GM19324 (cell line): ENCODE data around the gene ZCCHC24.

Experiments used
- ATAC-seq: cut with Tn5 transposase; IDR thresholded peaks from one replicate; pipeline ENCODE4 v1.9.1; 2021; ENCODE audit warnings: mild to moderate bottlenecking, moderate library complexity; ENCODE audit not compliant: unreplicated experiment, low FRiP score

ZCCHC24 gene

DNA sequence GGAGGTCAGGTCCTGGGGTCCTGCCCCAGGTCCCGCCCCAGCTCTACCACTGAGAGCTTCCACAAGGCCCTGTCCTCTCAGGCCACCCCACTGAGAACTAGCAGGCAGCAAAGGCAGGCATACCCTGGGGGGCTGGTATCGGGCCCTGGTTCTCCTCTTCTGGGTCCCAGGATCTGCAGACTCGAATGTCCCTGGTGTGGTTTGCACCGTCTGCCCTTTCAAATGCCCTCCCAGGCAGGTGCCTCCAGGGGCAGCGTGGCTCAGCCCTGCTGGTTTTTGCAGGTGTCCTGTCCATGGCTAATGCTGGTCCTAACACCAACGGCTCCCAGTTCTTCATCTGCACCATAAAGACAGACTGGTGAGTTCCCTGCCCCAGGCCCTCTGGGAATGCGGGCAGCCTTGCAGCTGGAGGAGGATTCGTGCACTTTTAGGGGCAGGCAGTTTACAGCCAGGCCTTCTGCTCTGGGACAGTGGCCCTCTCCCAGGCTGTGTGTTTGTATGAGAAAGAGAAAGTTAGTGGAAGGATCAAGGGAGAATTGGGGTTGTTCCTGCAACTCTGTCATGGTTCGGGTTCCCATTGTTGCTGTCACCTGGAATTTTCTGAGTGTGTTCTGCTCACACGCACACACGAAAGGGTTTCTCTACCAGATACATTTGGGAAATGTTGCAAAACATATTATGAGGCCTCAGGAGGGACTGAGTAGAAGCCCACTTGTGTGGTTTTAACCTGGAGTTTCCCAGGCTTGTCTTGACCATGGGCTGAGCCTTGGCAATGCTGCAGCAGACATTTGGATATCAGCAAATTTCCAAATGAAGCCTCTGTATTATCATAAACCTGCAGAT is 93.2 kb downstream of the ZCCHC24 start:
- no peak for ATAC-seq

DNA sequence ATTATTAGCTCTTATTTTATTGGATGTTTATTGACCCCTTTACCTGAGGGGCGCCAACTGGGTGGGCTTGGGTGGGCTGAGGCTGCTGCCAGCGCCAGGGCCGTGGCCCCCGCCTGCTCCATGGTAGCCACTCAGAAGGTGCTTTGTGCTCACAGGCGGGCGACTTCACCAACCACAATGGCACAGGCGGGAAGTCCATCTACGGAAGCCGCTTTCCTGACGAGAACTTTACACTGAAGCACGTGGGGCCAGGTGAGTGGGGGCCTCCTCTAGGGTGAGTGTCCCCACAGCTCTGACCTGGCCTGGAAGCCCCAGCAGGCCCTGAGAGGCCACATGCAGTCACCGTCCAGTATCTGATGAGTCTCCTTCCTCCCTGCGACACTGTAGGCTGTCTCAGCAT is 94.1 kb downstream of the ZCCHC24 start:
- no peak for ATAC-seq

- ATAC-seq, result no peak
These were observed 94.8 kb downstream of the ZCCHC24 start for GRCh38 chr10:79350407-79351154.

DNA sequence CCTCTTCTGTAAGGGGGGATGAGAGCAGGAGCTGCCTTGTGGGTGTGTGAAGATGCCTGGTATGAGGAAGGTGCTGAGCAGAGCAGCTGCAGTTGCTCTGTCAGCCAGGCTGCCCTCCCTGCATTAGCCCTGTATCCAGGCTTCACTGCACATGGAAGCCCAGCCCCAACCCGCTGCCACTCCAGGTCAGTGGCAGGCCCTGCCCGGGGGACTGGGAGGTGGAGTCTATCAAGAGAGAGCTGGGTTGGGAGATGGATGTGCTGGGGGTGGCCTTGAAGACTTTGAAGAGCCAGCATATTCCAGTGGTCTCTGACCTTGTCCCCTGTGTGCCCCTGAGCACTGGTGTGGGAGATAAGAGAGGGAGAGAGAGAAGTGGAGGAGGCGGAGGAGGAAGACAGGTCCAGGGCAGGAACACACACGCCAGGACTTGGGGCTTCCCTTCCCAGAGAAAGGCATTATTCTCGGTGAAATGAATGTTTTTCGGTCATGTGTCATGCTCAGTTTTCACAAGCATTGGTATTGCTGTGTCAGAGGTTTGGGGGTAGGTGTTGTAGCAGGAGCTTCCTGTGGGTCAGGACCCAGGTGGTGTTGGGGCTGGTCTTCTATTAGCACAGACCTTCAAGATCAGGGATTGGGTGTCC is 95.5 kb downstream of the ZCCHC24 start:
- no peak for ATAC-seq

DNA sequence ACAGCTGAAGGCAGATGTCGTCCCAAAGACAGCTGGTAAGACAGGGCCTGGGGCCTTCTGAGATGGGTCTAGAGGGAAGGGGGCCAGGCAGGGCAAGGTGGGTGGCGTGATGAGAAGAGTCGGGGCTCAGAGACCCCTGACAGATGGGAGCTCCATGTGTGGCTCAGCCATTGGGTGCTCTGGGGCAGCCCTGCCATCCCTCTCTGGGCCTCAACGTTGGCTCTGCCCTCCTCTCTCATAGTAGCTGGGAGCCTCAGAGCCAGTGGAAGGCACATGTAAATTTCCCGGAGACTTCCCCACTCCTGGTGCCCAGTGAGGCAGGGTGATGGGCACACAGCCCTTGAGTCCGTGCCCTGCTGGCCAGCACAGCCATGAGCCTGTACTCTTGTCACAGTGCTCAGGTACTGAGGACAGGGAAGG is 96.3 kb downstream of the ZCCHC24 start:
- no peak for ATAC-seq

- ATAC-seq, result no peak
These were observed 96.8 kb downstream of the ZCCHC24 start for GRCh38 chr10:79348640-79348988.

DNA sequence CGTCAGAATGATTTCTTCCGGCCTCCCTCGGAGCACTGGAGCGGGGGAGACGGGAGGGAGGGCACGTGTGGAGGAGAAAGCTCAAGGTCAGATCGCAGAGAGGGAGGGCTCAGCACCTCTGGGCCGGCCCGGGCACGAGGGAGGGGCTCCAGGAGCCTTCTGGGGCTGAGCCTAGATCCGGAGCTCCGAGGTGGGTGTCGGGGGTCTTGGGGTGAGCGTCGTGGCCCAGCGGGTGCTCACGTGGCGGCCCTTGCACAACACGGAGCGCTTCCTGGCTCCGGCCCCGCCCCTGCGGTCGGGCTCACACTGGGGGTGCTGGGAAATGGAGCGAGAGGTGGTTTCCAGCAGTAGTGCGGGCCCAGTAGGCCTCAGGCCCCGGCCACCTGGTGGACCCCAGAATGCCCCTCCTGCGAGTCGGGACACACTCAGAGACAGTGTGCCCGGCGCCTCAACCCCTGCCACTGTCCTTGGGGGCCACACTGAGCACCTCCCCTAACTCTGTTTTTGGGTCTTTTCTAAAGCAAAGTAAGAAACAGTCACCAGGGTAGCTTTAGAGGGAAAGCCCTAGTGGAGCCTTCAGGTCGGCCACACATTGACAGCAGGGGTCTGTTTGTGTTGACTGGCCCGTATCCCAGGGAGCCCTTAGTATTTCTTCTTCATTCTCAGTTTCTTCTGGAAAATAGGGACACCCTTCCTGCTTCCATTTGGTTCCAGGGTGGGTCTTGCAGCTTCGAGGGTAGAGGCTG is 97.4 kb downstream of the ZCCHC24 start:
- ATAC-seq, result peak; percentile 71

- ATAC-seq, result peak; percentile 76
These were observed 98.1 kb downstream of the ZCCHC24 start, which contains the start of gene PPIF for GRCh38 chr10:79347226-79347893. TSS of gene PPIF (plus strand) at chr10:79347469. CDS start at chr10:79347549, 80 bp downstream.

GRCh38 chr10:79346388-79347225 is 98.8 kb downstream of the ZCCHC24 start:
- ATAC-seq, result no peak

DNA sequence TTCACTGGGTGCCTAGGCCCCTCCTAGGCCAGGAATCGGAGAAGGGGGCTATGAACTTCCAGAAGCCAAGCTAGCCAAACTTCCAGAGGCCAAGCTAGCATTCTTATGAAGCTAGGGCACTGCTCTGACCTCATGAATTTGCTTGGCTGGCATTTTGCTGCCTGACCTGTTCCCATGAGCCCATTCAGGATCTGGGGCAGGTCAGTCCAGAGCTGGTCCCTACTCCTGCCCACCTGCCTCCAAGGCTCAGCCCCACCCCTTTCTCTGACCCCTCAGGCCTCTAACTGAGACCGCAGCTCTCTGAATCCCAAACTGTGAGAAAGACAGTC is 99.4 kb downstream of the ZCCHC24 start:
- no peak for ATAC-seq

- ATAC-seq, result no peak
These were observed 100.0 kb downstream of the ZCCHC24 start for GRCh38 chr10:79345241-79346011.

DNA sequence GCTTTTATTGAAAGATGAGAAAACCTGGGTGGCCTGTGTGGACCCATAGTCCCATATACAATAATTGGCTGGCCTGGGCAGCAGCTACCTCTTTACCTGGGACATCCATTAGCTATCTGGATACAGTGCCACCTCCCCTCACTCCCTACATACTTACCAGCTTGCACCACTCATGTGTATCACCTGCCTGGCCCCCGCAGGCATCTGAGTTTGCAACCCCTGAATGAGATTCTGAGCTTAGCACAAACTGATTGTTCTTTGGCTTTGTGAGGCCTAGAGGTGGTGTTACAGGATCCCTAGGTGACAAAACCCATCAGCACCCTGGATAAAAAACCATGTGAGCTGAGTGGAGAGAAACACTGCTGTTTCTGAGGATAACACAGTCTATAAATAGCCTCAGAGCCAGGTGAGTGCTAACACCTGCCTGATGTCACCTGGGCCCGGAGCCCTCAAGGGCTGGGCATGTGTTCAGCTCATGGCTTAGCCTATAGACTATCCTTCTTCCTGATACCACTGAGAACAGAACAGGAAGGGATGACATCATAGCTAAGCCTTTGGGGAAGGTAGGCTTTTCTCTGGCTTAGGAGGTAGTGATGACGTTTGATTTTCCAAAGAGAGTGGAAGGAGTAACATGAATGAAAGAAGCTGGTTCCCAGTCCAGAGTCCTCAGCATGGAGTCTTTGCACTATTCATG is 100.8 kb downstream of the ZCCHC24 start:
- ATAC-seq, result no peak

GRCh38 chr10:79342811-79343561 is 102.4 kb downstream of the ZCCHC24 start:
- no peak for ATAC-seq

DNA sequence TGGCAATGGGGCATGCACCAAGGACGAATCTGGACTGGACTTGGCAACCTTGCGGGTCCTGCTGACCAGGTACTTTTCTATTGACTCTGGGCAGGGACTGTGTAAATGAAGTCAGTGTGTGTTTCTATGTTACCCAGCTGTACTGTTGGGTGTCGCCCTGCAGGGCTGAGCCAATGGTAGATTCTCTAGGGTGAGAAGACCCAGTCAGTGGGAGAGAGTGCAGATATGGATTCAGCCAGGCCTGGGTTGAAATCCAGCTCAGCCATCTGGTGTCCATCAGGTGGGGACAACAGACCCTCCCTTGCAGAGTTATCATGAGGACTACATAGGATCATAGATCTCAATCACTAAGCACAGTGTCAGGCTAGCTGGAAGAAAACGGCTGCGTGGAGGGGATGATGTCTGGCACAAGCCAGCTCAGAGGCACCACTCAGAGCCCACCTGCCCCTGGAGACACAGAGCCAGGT is 103.1 kb downstream of the ZCCHC24 start:
- ATAC-seq, result no peak

DNA sequence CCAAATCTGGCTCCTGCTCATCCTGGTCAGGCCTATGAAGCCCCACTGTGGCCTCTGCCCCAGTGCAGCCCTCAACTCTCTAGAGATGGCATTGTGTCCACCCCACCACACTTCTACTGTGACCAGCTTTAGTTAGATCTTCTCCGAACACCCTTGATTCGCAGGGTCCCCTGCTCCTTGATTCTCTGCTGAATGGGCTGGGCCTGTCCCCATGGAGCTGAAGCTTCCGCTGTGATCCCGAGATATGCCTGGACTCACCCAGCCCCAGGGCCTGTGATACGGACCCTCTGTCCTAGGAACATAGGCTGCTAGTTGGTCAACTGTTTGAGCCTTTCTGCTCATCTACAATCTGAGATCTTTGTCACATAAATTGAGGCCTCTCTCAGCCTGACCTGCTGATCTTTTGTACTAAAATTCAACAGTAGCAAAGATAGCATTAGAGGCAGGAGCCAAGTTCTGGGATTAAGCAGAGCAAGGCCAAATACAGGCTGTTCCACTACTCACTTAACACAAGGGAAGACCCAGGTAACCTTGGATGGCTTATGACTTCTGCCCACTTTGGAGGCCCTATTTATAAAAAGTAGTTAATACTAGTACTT is 104.7 kb downstream of the ZCCHC24 start:
- ATAC-seq, result no peak

DNA sequence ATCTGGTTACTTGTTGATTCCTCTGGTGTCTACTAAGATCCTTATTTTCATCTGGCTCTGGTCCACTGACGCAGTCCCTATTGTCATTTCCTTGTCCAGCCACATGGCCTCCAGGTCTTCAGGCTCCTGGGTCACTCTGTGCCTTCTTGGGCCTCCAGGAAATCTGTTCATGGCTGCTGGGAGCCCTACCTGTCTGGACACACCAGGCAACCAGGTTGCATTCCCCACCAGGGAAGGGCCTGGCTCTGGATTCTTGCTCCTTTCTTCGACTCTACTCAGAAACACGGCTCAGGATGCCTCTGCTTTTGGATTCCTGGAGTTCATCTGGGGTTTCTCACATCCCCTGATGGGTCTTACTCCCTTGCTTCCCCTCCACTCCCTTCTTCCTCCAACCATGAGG is 106.2 kb downstream of the ZCCHC24 start:
- ATAC-seq, result no peak
